Measurements from ENCODE around the gene AKIP1.
A peak's percentile ranks its signal among the peaks of the same experiment; 100 is the strongest.
"Not testable (repeated sequence)": the region's sequence is repeated elsewhere in the genome, so short reads cannot be mapped to it uniquely, and the experiment has no call there.

Gene AKIP1

GRCh38 chr11:8911029-8911823 is at the start of gene AKIP1:
AKIP1 (plus strand) TSS chr11:8911189; CDS start chr11:8911450, 261 bp downstream.
- DNase-seq (ENCODE audit: low spot score) = peak; percentile 95

GRCh38 chr11:8863838-8864237 is 47.2 kb upstream of the AKIP1 start:
- DNase-seq (ENCODE audit: low spot score) = no peak

GRCh38 chr11:8865304-8865703 is 45.7 kb upstream of the AKIP1 start:
- no peak for DNase-seq (ENCODE audit: low spot score)

- no peak for DNase-seq (ENCODE audit: low spot score)
Measured at GRCh38 chr11:8867035-8867434, 44.0 kb upstream of the AKIP1 start.

DNA sequence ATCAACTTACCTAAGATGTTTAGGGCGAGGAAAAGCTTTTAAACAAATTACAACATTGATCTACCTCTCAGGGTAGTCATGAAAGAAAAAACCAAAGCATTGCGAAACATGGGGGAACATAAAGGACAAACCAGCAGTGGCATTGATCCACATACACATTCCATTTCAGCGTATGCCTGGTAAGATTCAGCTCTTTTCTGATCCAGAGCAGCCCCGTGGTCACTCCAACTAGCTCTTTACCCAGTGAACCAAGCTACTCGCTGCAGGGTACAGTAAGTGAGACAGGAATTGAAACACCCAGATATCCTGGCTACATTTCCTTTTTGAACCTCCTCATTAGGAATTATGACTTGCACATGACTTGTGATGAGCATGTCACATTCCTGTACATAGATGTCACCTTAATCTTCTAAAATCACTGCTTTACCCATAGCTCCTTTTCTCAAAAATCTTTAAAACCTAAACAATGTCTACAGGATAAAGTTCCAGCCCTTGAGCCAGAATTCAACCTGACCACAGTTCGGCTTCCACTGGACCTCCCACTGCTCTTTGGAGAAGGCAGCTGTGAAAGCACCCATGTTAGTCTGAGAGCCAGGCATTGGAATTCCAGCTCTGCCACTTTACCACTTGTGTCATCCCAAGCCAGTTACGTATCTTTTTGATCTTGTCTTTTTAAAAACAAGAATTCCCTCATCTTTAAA is 42.9 kb upstream of the AKIP1 start:
- no peak for DNase-seq (ENCODE audit: low spot score)

DNA sequence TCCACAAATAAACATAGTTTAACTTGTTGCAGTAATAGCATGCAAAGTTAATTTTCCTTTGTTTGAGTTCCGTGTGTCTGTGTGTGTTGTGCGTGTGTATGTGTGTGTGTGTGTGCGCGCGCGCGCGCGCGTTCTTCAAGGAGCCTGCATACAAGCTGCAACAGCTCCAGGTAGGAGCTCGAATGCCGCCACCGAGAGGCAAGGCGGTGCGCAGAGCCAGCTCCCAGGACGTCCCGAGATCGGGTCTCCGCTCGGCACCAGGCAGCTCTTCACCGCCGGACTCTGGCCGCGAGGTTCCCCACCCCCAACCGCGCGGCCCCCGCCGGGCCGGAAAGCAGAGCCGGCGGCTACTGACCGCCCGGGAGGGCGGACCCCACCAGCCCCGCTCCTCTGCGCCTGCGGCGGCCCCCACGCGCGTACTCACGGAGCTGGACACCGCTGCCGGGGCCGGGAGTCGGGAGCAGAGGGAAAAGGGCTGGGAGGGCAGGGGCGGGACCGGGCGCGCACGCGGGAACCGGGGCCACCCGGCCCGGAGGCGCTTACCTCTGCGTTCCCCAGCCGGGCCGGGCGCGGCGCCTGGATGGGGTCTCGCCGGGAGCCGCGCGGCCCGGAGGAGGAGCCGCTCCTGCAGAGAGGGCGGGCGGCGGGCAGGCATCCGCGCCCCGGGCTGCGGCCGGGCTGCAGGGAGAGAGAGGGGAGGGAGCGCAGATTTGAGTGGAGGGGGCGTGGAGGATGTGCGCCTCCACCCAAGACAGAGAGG is 40.4 kb upstream of the AKIP1 start:
- DNase-seq (ENCODE audit: low spot score) = no peak

GRCh38 chr11:8871171-8871775 is 39.7 kb upstream of the AKIP1 start:
- DNase-seq (ENCODE audit: low spot score) = peak; percentile 43

DNA sequence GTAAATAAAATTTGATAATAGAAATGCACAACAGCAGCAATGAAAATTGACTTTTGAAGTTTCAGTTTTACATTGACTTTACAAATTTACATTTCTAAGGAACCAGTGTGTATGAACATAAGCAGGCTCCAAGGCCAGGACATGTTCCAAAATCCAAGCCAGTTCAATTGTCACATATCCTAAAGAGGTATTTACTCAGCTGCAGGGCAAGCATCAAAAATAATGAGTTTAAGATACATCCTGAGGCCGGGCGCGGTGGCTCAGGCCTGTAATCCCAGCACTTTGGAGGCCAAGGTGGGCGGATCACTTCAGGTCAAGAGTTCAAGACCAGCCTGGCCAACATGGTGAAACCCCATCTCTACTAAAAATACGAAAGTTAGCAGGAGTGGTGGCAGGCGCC is 39.0 kb upstream of the AKIP1 start:
- no peak for DNase-seq (ENCODE audit: low spot score)

GRCh38 chr11:8873741-8874405 is 37.1 kb upstream of the AKIP1 start:
- DNase-seq (ENCODE audit: low spot score) = no peak

GRCh38 chr11:8878771-8879170 is 32.2 kb upstream of the AKIP1 start:
- DNase-seq (ENCODE audit: low spot score) = no peak

GRCh38 chr11:8881585-8881984 is 29.4 kb upstream of the AKIP1 start:
- not testable (repeated sequence) for DNase-seq (ENCODE audit: low spot score)

- no peak for DNase-seq (ENCODE audit: low spot score)
Measured at GRCh38 chr11:8886322-8886721, 24.7 kb upstream of the AKIP1 start.

DNA sequence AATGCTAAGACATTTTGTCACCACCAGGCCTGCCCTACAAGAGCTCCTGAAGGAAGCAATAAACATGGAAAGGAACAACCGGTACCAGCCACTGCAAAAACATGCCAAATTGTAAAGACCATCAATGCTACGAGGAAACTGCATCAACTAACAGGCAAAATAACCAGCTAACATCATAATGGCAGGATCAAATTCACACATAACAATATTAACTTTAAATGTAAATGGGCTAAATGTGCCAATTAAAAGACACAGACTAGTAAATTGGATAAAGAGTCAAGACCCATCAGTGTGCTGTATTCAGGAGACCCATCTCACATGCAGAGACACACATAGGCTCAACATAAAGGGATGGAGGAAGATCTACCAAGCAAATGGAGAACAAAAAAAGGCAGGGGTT is 19.8 kb upstream of the AKIP1 start:
- not testable (repeated sequence) for DNase-seq (ENCODE audit: low spot score)

DNA sequence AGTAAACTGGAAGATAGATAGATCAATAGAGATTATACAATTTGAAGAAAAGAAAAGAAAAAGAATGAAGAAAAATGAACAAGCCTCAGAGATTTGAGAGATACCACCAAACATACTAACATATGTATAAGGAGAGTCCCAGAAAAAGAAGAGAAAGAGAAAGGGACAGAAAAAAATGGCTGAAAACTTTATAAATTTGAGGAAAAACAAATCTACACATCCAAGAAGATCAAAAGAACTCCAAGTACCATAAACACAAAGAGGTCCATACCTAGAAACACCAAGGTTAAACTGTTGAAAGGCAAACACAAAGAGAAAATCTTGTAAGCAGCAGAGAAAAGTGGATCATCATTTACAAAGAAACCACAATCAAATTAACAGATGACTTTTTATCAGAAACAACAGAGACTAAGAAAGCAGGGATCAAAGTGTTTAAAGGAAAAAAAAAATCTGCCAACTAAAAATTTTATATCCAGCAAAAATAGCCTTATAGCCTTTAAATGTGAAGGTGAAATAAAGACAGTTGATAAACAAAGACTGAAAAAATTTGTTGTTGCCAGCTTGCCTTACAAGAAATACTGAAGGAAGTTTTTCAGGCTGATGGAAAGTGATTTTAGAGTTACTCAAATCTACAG is 11.8 kb upstream of the AKIP1 start:
- DNase-seq (ENCODE audit: low spot score) = no peak

DNA sequence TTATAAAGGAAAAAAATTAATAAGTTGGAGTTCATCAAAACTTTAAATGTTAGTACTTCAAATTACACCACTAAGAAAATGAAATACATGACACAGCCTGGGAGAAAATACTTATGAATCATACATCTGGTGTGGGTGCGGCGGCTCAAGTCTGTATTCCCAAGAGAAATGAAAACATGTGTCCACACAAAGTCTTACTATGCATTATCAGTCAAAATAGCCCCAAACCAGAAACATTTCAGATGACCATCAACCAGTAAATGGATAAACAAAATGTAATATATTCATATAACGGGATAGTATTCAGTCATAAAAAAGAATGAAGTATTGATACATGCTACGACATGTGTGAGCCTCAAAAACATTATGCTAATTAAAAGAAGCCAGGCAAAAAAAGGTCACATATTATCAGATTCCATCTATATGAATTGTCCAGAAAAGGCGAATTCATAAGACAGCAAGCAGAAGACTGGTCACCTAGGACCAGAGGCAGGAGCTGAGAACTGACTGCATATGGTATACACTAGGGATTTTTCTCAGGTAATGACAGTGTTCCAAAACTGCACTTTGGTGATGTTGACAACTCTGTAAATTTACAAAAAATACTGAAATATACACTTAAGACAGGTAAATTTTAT is 5.3 kb upstream of the AKIP1 start:
- no peak for DNase-seq (ENCODE audit: low spot score)

GRCh38 chr11:8907116-8907515 is 3.9 kb upstream of the AKIP1 start:
- no peak for DNase-seq (ENCODE audit: low spot score)

GRCh38 chr11:8908099-8908498 is 2.9 kb upstream of the AKIP1 start:
- DNase-seq (ENCODE audit: low spot score) = no peak

- DNase-seq (ENCODE audit: low spot score) = no peak
Measured at GRCh38 chr11:8910649-8911026, 351 bp upstream of the AKIP1 start.

DNA sequence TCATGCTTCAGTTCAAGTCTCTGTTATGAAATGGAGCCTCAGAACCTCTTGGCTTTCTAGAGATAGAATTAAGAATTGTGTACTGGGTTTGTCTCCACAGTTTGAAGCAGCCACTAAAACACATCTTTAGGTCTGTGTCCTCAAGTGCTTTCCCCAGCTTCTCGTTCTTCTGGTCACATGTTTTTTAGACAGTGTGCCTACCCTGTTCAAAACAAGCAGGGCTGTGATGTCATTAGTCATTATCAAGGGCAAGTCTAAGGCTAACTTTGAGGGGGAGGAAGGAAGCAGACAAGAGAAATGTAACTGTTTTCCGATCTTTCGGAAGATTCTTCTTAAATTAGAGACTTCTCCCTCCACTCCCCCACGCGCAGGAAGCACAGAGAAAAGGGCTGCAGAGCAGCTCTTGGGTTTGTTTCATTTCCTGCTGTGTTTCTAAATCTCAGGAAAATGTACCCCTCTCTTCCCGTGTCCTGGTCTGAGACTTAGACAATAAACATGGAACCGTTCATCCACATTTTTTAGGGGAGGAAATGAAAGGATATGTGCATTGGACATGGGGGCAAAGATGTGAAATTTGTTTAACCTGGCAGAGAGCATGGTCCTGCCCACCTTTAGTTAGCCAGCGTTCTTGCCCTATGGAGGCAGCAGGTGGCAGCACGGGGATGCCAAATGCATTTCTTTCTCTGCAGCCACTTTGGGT is 3.1 kb downstream of the AKIP1 start:
- DNase-seq (ENCODE audit: low spot score) = peak; percentile 37

DNA sequence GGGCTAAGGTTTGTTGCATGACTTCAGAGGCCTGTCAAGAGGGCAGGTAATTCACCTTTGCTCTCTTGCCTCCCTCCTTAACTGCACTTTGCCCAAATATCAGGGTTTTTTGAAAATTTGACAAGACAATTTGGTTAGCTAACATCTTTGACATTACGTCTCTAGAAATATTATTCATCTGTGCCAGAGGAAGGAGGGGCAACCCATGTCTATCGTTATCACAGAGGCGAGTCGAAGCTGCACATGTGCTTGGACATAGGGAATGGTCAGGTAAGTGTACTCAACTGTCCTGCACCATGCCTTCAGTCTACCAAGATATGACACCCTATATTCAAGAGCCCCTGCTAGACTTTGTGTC is 3.7 kb downstream of the AKIP1 start:
- DNase-seq (ENCODE audit: low spot score) = no peak
